ENCODE results near the gene ISOC2. TPM values are rescaled to one million over a fixed set of nuclear protein-coding genes. Genes with fewer than 3 reads are reported as not detected.
A peak's percentile ranks its signal among the peaks of the same experiment; 100 is the strongest.

Gene ISOC2
- total and polyA plus RNA-seq, 9 of the 15 experiments (the other 6 are each of a cell fraction or from before 2014, with no cell fraction given) = 1.2 to 229 (median 58.3) TPM

DNA sequence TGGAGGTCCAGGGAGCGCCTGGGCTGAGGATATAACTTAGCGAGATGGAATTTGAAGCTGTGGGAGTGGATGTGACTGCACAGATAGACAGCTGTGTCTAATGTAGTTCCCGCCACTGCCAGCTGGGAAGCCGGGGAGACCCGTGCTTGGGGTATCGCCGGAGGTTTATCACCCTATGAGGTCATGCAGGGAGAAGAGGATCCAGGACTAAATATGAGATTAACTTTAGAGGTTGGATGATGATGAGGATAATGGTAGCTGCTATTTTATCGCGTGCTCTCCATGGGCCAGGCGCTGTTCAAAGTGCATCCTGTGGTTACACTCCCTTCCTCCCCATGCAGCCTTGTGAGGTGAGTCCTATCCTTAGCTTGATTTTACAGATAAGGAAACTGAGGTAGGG is 46.7 kb upstream of the ISOC2 start (continued):
- TF ChIP-seq CTBP1 (IDR thresholded peaks at IDR 0.05; ENCODE audit: borderline replicate concordance) (0 out of 2 replicates have a peak, but pooled peaks have one; percentile 16), ZNF717 (CRISPR knock-in tag; IDR thresholded peaks at IDR 0.05) (no peak), KAT7 (CRISPR knock-in tag; IDR thresholded peaks at IDR 0.05; ENCODE audit: borderline replicate concordance) (no peak), MXI1 (IDR thresholded peaks at IDR 0.05; ENCODE audit: low read depth, low read length) (no peak), PCBP1 (IDR thresholded peaks at IDR 0.05; ENCODE audit: low read depth, low read length, poor library complexity, severe bottlenecking) (no peak), ARHGAP35 (IDR thresholded peaks at IDR 0.05; ENCODE audit: partially characterized antibody) (no peak), ZNF134 (CRISPR knock-in tag; conservative IDR thresholded peaks at IDR 0.05) (no peak), SPI1 (IDR thresholded peaks at IDR 0.05; ENCODE audit: borderline replicate concordance, low read depth, low read length) (no peak), POLR3A (IDR thresholded peaks at IDR 0.05; ENCODE audit: borderline replicate concordance, extremely low read depth, insufficient read depth, insufficient read length) (no peak), SRSF3 (IDR thresholded peaks at IDR 0.05; ENCODE audit: insufficient read depth, low read length) (no peak), BHLHE40 (IDR thresholded peaks at IDR 0.05; ENCODE audit: low read length) (peak; percentile 32), CBFA2T3 (IDR thresholded peaks at IDR 0.05) (peak; percentile 83), ZNF146 (CRISPR knock-in tag; IDR thresholded peaks at IDR 0.05; ENCODE audit: unreplicated experiment) (no peak), ZNF217 (CRISPR knock-in tag; IDR thresholded peaks at IDR 0.05) (no peak), ESRRB (CRISPR knock-in tag; IDR thresholded peaks at IDR 0.05; ENCODE audit: borderline replicate concordance) (no peak), ZNF77 (CRISPR knock-in tag; IDR thresholded peaks at IDR 0.05) (no peak), ZBED1 (IDR thresholded peaks at IDR 0.05) (no peak)
- TF ChIP-seq, protein P1, sequence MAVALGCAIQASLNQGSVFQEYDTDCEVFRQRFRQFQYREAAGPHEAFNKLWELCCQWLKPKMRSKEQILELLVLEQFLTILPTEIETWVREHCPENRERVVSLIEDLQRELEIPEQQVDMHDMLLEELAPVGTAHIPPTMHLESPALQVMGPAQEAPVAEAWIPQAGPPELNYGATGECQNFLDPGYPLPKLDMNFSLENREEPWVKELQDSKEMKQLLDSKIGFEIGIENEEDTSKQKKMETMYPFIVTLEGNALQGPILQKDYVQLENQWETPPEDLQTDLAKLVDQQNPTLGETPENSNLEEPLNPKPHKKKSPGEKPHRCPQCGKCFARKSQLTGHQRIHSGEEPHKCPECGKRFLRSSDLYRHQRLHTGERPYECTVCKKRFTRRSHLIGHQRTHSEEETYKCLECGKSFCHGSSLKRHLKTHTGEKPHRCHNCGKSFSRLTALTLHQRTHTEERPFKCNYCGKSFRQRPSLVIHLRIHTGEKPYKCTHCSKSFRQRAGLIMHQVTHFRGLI (CRISPR knock-in tag; IDR thresholded peaks at IDR 0.05) = no peak
- TF ChIP-seq, protein P2, sequence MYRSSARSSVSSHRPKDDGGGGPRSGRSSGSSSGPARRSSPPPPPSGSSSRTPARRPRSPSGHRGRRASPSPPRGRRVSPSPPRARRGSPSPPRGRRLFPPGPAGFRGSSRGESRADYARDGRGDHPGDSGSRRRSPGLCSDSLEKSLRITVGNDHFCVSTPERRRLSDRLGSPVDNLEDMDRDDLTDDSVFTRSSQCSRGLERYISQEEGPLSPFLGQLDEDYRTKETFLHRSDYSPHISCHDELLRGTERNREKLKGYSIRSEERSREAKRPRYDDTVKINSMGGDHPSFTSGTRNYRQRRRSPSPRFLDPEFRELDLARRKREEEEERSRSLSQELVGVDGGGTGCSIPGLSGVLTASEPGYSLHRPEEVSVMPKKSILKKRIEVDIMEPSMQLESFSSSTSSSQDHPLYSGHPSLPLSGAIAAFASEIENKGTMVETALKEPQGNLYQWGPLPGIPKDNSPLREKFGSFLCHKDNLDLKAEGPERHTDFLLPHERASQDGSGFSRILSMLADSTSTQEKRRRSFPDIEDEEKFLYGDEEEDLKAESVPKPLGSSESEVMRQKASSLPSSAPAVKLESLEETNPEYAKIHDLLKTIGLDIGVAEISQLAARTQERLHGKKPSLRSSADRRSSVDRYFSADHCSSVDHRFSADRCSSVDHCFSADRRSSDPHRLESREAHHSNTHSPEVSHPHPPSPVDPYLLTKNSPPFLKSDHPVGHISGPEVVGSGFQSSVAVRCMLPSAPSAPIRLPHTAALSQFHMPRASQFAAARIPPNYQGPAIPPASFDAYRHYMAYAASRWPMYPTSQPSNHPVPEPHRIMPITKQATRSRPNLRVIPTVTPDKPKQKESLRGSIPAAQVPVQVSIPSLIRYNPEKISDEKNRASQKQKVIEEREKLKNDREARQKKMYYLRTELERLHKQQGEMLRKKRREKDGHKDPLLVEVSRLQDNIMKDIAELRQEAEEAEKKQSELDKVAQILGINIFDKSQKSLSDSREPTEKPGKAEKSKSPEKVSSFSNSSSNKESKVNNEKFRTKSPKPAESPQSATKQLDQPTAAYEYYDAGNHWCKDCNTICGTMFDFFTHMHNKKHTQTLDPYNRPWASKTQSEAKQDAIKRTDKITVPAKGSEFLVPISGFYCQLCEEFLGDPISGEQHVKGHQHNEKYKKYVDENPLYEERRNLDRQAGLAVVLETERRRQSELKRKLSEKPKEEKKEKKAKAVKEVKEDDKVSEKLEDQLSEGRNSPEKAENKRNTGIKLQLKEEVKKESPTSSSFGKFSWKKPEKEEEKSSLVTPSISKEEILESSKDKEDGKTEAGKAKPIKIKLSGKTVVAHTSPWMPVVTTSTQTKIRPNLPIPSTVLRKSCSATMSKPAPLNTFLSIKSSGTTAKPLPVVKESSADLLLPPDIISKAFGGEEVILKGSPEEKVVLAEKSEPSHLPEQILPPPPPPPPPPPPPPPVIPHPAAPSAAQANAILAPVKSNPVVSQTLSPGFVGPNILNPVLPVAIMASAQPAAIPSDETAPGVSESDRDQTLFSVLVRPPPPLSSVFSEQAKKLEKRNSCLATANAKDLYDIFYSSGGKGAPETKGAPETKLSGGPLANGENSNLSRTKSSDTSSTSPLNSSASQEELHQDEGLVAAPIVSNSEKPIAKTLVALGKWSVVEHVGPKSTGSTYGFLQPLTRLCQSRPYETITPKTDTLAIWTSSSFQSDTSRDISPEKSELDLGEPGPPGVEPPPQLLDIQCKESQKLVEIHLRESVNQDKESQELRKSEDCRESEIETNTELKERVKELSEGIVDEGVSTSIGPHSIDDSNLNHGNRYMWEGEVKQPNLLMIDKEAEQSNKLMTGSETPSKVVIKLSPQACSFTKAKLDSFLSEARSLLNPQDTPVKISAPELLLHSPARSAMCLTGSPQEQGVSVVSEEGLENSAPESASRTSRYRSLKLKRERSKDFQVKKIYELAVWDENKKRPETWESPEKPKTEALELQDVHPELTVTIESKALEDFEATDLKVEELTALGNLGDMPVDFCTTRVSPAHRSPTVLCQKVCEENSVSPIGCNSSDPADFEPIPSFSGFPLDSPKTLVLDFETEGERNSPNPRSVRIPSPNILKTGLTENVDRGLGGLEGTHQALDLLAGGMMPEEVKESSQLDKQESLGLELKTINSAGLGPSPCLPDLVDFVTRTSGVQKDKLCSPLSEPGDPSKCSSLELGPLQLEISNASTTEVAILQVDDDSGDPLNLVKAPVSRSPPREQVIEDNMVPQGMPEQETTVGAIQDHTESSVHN (IDR thresholded peaks at IDR 0.05; ENCODE audit: borderline replicate concordance in 1 of 2, low read depth in 1 of 2) = no peak
- TF ChIP-seq, protein P3, sequence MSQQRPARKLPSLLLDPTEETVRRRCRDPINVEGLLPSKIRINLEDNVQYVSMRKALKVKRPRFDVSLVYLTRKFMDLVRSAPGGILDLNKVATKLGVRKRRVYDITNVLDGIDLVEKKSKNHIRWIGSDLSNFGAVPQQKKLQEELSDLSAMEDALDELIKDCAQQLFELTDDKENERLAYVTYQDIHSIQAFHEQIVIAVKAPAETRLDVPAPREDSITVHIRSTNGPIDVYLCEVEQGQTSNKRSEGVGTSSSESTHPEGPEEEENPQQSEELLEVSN (IDR thresholded peaks at IDR 0.05; ENCODE audit: borderline replicate concordance in 1 of 2, extremely low read depth in 1 of 2, insufficient read depth in 1 of 2, insufficient read length in 1 of 2, low read depth in 1 of 2, low read length in 1 of 2, poor library complexity in 1 of 2, severe bottlenecking in 1 of 2) = no peak
